HepG2 (cell line): ENCODE measurements around the gene TPCN2. TPM values are rescaled to one million over a fixed set of nuclear protein-coding genes. Genes with fewer than 3 reads are reported as not detected.

Experiments used
- ATAC-seq: fragments of 200-7000 bp; cut with Tn5 transposase; 3 replicates; pipeline ENCODE4 v1.9.1; 2020; ENCODE audit warnings: mild to moderate bottlenecking, moderate library complexity
- BruUV-seq: library from RNA; stranded (reverse); fragments of 400-500 nt; replicated peaks from 2 replicates; lab custom pipeline; 2021; lab: Mats Ljungman, UMichigan
- CTCF ChIA-PET: fragments of 300-600 bp; formaldehyde crosslinking; extraction: SDS; loops from one replicate; lab custom pipeline; 2021; ENCODE audit warnings: low total read pairs, inconsistent platforms, low intra/inter-chr PET ratio; lab: Yijun Ruan, JAX
- POLR2A ChIA-PET: fragments of 350-600 bp; sonication (Branson Sonifier 250); formaldehyde crosslinking; loops from one replicate; lab custom pipeline; 2020; ENCODE audit warnings: antibody characterized with exemption, inconsistent platforms; lab: Yijun Ruan, JAX
- DNase-seq: peaks from one replicate; pipeline ENCODE4 v3.0.0-alpha.2; 2015; ENCODE audit warnings: low spot score
- FAIRE-seq: peaks from 3 replicates; lab custom pipeline; 2011; peaks lifted over from hg19 to GRCh38; lab: Jason Lieb, UNC
- H2AFZ ChIP-seq: one replicate; pipeline ENCODE4 v1.6.1; 2011; ENCODE audit warnings: low read length, inconsistent platforms
- H3K27ac ChIP-seq: fragments of 300-600 bp; 3 replicates; pipeline ENCODE4 v1.8.0; 2011; ENCODE audit warnings: mixed run types, mild to moderate bottlenecking, mixed read lengths, low read length, inconsistent platforms; ENCODE audit not compliant: insufficient read depth; ENCODE audit errors: extremely low read length
- H3K27me3 ChIP-seq, 2 experiments: fragments of 200-600 bp in 1 of 2; 2 replicates in 1 of 2; 3 replicates in 1 of 2; pipeline versions ENCODE4 v1.6.0 to v1.8.0; 2011; ENCODE audit warnings: low read length in 2 of 2, mild to moderate bottlenecking in 2 of 2, moderate library complexity in 2 of 2, inconsistent platforms in 1 of 2; ENCODE audit not compliant: insufficient read depth in 2 of 2, control insufficient read depth in 1 of 2
- H3K36me3 ChIP-seq, 2 experiments: fragments of 200-600 bp in 1 of 2; replicated peaks in 1 of 2; 2 replicates in 1 of 2; 3 replicates in 1 of 2; pipeline versions ENCODE4 v1.5.1 to v1.8.0; 2011; ENCODE audit warnings: low read length in 2 of 2, inconsistent platforms in 1 of 2; ENCODE audit not compliant: insufficient read depth in 2 of 2, control insufficient read depth in 1 of 2
- H3K4me1 ChIP-seq: 2 replicates; pipeline ENCODE4 v1.5.1; 2012; ENCODE audit warnings: low read length, inconsistent platforms; ENCODE audit not compliant: insufficient read depth
- H3K4me2 ChIP-seq: 2 replicates; pipeline ENCODE4 v1.6.0; 2011; ENCODE audit warnings: low read depth, low read length, inconsistent platforms
- H3K4me3 ChIP-seq, 3 experiments: fragments of 200-600 bp in 1 of 3; sonication (generic), shearing (Covaris generic) in 1 of 3; replicated peaks in 1 of 3; 2 replicates each; pipeline ENCODE4 v1.5.1; 2011 to 2016; ENCODE audit warnings: low read length in 3 of 3, inconsistent platforms in 2 of 3, low read depth in 2 of 3, mild to moderate bottlenecking in 2 of 3, control low read depth in 1 of 3, mixed read lengths in 1 of 3; ENCODE audit not compliant: insufficient read depth in 1 of 3
- H3K79me2 ChIP-seq: one replicate; pipeline ENCODE4 v1.6.1; 2011; ENCODE audit warnings: low read length, inconsistent platforms; ENCODE audit not compliant: insufficient read depth
- H3K9ac ChIP-seq: 2 replicates; pipeline ENCODE4 v1.6.0; 2011; ENCODE audit warnings: mild to moderate bottlenecking, low read depth, low read length, inconsistent platforms; ENCODE audit not compliant: insufficient read depth
- H3K9me3 ChIP-seq: 2 replicates; pipeline ENCODE4 v1.5.1; 2012; ENCODE audit warnings: mild to moderate bottlenecking, low read length
- H4K20me1 ChIP-seq: 2 replicates; pipeline ENCODE4 v1.6.0; 2011; ENCODE audit warnings: inconsistent platforms, mild to moderate bottlenecking, low read length, moderate library complexity; ENCODE audit not compliant: insufficient read depth
- HNRNPUL1 ChIP-seq: fragments of 200-400 bp; formaldehyde crosslinking; IDR thresholded peaks from 2 replicates; pipeline ENCODE4 v1.6.1; 2017; ENCODE audit warnings: low read depth, mild to moderate bottlenecking, low read length, moderate library complexity
- MAFK ChIP-seq, 2 experiments: IDR thresholded peaks in 1 of 2; conservative IDR thresholded peaks in 1 of 2; 2 replicates each; pipeline ENCODE4 v1.6.1; 2011; ENCODE audit warnings: improper control_type of control experiment in 2 of 2, low read length in 2 of 2
- MEIS2 ChIP-seq: sonication (generic); formaldehyde crosslinking; IDR thresholded peaks from 2 replicates; pipeline ENCODE4 v1.9.0; 2021; ENCODE audit warnings: mild to moderate bottlenecking, missing genetic modification reagents
- NPAS2 ChIP-seq: sonication (generic); formaldehyde crosslinking; IDR thresholded peaks from 2 replicates; pipeline ENCODE4 v1.8.0; 2022; ENCODE audit warnings: mild to moderate bottlenecking, missing genetic modification reagents, borderline replicate concordance
- RAD21 ChIP-seq: fragments of 450-650 bp; formaldehyde crosslinking; IDR thresholded peaks from 2 replicates; pipeline ENCODE4 v1.5.0; 2020; ENCODE audit warnings: mild to moderate bottlenecking
- RBAK ChIP-seq: sonication (generic); formaldehyde crosslinking; IDR thresholded peaks from 2 replicates; pipeline ENCODE4 v1.5.1; 2020; ENCODE audit warnings: mild to moderate bottlenecking, missing genetic modification reagents
- TCF7 ChIP-seq: sonication (generic); IDR thresholded peaks from 2 replicates; pipeline ENCODE4 v1.6.1; 2016; ENCODE audit warnings: antibody characterized with exemption, low read depth
- TMF1 ChIP-seq: sonication (generic); formaldehyde crosslinking; IDR thresholded peaks from 2 replicates; pipeline ENCODE4 v1.8.1; 2022; ENCODE audit warnings: low read depth, missing genetic modification reagents
- ZEB1 ChIP-seq: IDR thresholded peaks from 2 replicates; pipeline ENCODE4 v1.6.1; 2012; ENCODE audit warnings: mild to moderate bottlenecking, low read depth, inconsistent platforms; ENCODE audit not compliant: insufficient replicate concordance
- ZNF337 ChIP-seq: sonication (generic); formaldehyde crosslinking; IDR thresholded peaks from 2 replicates; pipeline ENCODE4 v1.5.1; 2020; ENCODE audit warnings: missing genetic modification reagents, low read depth, mild to moderate bottlenecking, borderline replicate concordance
- ZNF530 ChIP-seq: sonication (generic); formaldehyde crosslinking; IDR thresholded peaks from 2 replicates; pipeline ENCODE4 v1.5.0; 2020; ENCODE audit warnings: low read depth, mild to moderate bottlenecking, missing genetic modification reagents
- ZNF615 ChIP-seq: sonication (generic); formaldehyde crosslinking; IDR thresholded peaks from 2 replicates; pipeline ENCODE4 v1.5.0; 2020; ENCODE audit warnings: mild to moderate bottlenecking, missing genetic modification reagents, borderline replicate concordance
- ZNF776 ChIP-seq: sonication (generic); formaldehyde crosslinking; IDR thresholded peaks from 2 replicates; pipeline ENCODE4 v1.4.0; 2020; ENCODE audit warnings: mild to moderate bottlenecking, missing genetic modification reagents
- WGBS: methylation state at CpG from one replicate; pipeline ENCODE4 v1.1.6; 2017; ENCODE audit warnings: low lambda C conversion rate; 5-methylcytosine and 5-hydroxymethylcytosine counted together
- in situ Hi-C: cut with HindIII; loops from 2 replicates; pipeline ENCODE4 v1.10.0; 2017; ENCODE audit warnings: low pct_unique_long_range_greater_than_20kb; ENCODE audit not compliant: extremely low pct_ligation_motif_present
- intact Hi-C: fragments of 100-400 bp; cut with micrococcal nuclease; formaldehyde crosslinking; loops from one replicate; pipeline ENCODE4 v1.10.0; 2022; ENCODE audit not compliant: unreplicated experiment
- polyA plus RNA-seq, 8 experiments: library from polyadenylated mRNA; depleted of rRNA in 3 of 8; stranded (reverse) in 7 of 8; unstranded in 1 of 8; fragments of >200 nt; fragmentation: Illumina TruSeq in 4 of 8; extraction: Trizol in 4 of 8; gene quantifications; 2 replicates each; pipeline versions ENCODE4 v1.2.1 to v1.2.3, GENCODE V29; 2011 to 2016; ENCODE audit warnings: low read depth in 4 of 8, missing spikeins in 1 of 8, mixed read lengths in 1 of 8; ENCODE audit not compliant: insufficient read depth in 1 of 8
- total RNA-seq, 5 experiments: library from RNA; depleted of rRNA; stranded (reverse); fragments of >200 nt; fragmentation: Illumina TruSeq; extraction: Trizol; gene quantifications; 2 replicates each; pipeline ENCODE4 v1.2.3, GENCODE V29; 2016; ENCODE audit warnings: low read depth in 1 of 5
- TF ChIP-seq, protein P1 (sequence below): IDR thresholded peaks from 2 replicates; pipeline ENCODE4 v1.6.1; 2018; ENCODE audit warnings: missing genetic modification reagents, mild to moderate bottlenecking, missing compliant biosample characterization
- TF ChIP-seq, protein P2 (sequence below): sonication (generic); formaldehyde crosslinking; IDR thresholded peaks from 2 replicates; pipeline ENCODE4 v1.5.0; 2020; ENCODE audit warnings: missing genetic modification reagents

The TPCN2 gene
- total and polyA plus RNA-seq, 2 of the 13 experiments (the other 11 are each of a cell fraction or from before 2014, with no cell fraction given), result 5.6 to 5.9 TPM

DNA sequence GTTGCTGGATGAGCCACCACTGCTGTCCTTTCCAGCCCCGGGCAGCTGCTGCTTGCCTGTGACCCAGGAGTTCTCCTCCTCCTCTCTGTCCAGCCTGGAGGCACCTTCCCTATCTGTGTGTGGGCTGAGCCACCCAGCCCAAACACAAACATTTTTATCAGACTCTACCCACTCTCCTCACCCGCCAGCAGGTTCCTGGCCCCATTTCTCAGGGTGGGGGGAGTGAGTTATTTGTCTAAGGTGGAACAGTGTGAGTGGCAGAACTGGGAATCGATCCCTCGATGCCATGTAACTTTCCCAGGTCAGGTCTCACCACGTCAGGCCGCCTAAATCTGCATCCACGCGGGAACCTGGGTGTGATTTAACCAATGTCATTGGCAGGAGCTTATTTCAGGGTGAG is 86.2 kb downstream of the TPCN2 start:
- Histone ChIP-seq H3K9me3 (peaks cover 5% of the 10 kb centered on the region; the same call in 1 of the 2 replicates), H3K27ac (no peak overlapping the region), H3K79me2 (no peaks in the 10 kb centered on the region), H3K4me2 (no peak overlapping the region), H3K4me1 (peaks cover 22% of the 10 kb centered on the region), H2AFZ (no peak overlapping the region), H3K36me3 (no peaks in the 10 kb centered on the region), H4K20me1 (no peaks in the 10 kb centered on the region), H3K9ac (no peak overlapping the region), H3K4me3 (no peak overlapping the region), H3K27me3 (peaks cover 0 to 2% of the 10 kb centered on the region in 2 experiments; a peak in 1 of 5 replicates)
- ChIA-PET CTCF (no interaction called here), POLR2A (no interaction called here)
- ATAC-seq, result no peak
- 56% methylated on average over 8 of the region's 8 CpGs for WGBS
- TF ChIP-seq ZEB1, result no peak
- no peak for TF ChIP-seq TMF1 (CRISPR knock-in tag)
- TF ChIP-seq ZNF530, result no peak
- TF ChIP-seq TCF7, result no peak
- no peak for TF ChIP-seq MEIS2 (CRISPR knock-in tag)
- TF ChIP-seq RAD21 (CRISPR knock-in tag), result no peak
- no peak for TF ChIP-seq HNRNPUL1
- TF ChIP-seq, protein P1, sequence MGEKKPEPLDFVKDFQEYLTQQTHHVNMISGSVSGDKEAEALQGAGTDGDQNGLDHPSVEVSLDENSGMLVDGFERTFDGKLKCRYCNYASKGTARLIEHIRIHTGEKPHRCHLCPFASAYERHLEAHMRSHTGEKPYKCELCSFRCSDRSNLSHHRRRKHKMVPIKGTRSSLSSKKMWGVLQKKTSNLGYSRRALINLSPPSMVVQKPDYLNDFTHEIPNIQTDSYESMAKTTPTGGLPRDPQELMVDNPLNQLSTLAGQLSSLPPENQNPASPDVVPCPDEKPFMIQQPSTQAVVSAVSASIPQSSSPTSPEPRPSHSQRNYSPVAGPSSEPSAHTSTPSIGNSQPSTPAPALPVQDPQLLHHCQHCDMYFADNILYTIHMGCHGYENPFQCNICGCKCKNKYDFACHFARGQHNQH (CRISPR knock-in tag), result no peak
- TF ChIP-seq ZNF337, result no peak
- no peak for TF ChIP-seq MAFK (conservative IDR thresholded peaks at IDR 0.05 in 1 of 2, IDR thresholded peaks at IDR 0.05 in 1 of 2; ENCODE audit: low read length in 2 of 2)
- no peak for TF ChIP-seq ZNF615
- TF ChIP-seq, protein P2, sequence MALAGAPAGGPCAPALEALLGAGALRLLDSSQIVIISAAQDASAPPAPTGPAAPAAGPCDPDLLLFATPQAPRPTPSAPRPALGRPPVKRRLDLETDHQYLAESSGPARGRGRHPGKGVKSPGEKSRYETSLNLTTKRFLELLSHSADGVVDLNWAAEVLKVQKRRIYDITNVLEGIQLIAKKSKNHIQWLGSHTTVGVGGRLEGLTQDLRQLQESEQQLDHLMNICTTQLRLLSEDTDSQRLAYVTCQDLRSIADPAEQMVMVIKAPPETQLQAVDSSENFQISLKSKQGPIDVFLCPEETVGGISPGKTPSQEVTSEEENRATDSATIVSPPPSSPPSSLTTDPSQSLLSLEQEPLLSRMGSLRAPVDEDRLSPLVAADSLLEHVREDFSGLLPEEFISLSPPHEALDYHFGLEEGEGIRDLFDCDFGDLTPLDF (CRISPR knock-in tag), result no peak
- no peak for TF ChIP-seq ZNF776 (CRISPR knock-in tag)
- TF ChIP-seq NPAS2 (CRISPR knock-in tag), result no peak
- TF ChIP-seq RBAK (CRISPR knock-in tag), result no peak
- intact Hi-C loops (loop anchor here (5.0 kb wide), 1 partner anchor 507 kb away; the partner anchor contains the start of gene CCND1), in situ Hi-C loops (no loop called here)
- FAIRE-seq, result no peak
- DNase-seq, result no peak
- no TSS peak for BruUV-seq
